Stimulated activated naive CD8-positive, alpha-beta T cell treated with anti-CD3 and anti-CD28 coated beads, Interleukin-15, Interleukin-2, amounts not matched to agents 100 ng/mL and 50 ng/mL, for 24 hours (primary cell): Measurements from ENCODE around the gene RBM45.

ENCODE experiments used
- H3K27ac Mint-ChIP-seq: one replicate; pipeline ENCODE4 v1.8.0; 2021; ENCODE audit warnings: mild to moderate bottlenecking, mixed read lengths
- H3K27me3 Mint-ChIP-seq: one replicate; pipeline ENCODE4 v1.8.0; 2021; ENCODE audit warnings: mixed read lengths
- H3K36me3 Mint-ChIP-seq: one replicate; pipeline ENCODE4 v1.8.0; 2021; ENCODE audit warnings: low read depth, mixed read lengths
- H3K4me1 Mint-ChIP-seq: one replicate; pipeline ENCODE4 v1.8.0; 2021; ENCODE audit warnings: low read depth, mixed read lengths
- H3K4me3 Mint-ChIP-seq: one replicate; pipeline ENCODE4 v1.8.0; 2021; ENCODE audit warnings: mild to moderate bottlenecking, mixed read lengths
- H3K9me3 Mint-ChIP-seq: one replicate; pipeline ENCODE4 v1.8.0; 2021; ENCODE audit warnings: mixed read lengths

Gene RBM45

DNA sequence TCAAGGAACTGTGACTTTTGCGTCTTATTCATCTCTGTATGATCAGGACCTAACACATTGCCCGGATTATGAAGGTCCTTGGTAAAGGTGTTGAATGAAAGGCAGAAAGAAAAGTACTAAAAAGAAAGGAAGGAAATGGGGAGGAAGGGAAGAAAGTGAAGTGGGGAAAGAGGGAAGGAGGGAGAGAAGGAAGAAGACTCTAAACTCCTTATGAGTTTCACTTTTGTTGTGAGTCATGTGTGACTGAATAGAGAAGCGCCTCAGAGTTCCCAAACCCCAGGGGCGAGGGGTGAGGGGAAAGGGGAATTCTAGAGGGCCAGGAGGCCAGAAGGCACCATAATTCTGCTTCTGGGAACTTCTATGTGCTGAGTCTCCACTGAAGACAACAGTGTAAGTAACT, 51.2 kb downstream of the RBM45 start:
- Mint-ChIP-seq H3K4me1 (peaks cover 3% of the 10 kb centered on the region), H3K4me3 (no peak overlapping the region), H3K27ac (no peak overlapping the region), H3K27me3 (peaks cover 17% of the 10 kb centered on the region), H3K9me3 (no peaks in the 10 kb centered on the region), H3K36me3 (no peaks in the 10 kb centered on the region)

DNA sequence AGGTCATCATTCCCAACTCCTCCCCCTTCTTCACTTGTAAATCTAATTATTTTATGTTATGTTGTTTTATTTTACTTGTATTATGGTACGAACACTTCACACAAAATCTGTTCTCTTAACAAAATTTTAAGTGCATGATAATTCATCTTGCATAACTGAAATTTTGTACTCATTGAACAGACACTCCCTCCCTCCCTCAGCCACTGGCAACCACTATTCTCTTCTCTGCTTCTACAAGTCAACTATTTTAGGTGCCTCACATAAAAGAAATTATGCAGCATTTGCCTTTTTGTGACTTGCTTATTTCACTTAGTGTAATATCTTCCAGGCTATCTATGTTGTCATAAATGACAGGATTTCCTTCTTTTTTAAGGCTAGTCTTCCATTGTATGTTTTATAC, 51.7 kb downstream of the RBM45 start:
- H3K36me3 Mint-ChIP-seq, result no peaks in the 10 kb centered on the region
- peaks cover 17% of the 10 kb centered on the region for H3K27me3 Mint-ChIP-seq
- no peak overlapping the region for H3K27ac Mint-ChIP-seq
- H3K4me1 Mint-ChIP-seq, result peaks cover 3% of the 10 kb centered on the region
- H3K4me3 Mint-ChIP-seq, result no peak overlapping the region
- no peaks in the 10 kb centered on the region for H3K9me3 Mint-ChIP-seq

DNA sequence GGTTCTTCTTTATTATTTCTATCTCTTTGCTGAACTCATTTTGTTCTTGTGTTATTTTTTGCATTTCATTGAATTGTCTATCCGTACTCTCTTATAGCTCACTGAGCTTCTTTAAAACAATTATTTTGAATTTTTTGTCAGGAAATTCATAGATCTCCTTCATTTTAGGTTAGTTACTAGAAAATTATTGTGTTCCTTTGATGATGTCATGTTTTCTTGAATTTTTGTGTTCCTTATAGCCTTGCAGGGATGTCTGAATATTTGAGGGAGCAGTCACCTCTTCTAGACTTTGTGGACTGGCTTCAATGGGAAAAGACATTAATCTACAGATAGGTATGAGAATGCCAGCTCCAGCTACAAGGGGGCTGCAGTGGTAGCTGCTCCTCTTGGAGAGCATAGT, 61.4 kb downstream of the RBM45 start:
- Mint-ChIP-seq H3K4me3 (no peak overlapping the region), H3K27me3 (peaks cover 23% of the 10 kb centered on the region), H3K36me3 (no peaks in the 10 kb centered on the region), H3K4me1 (no peaks in the 10 kb centered on the region), H3K9me3 (no peaks in the 10 kb centered on the region), H3K27ac (no peak overlapping the region)

GRCh38 chr2:178177066-178177679, 64.9 kb downstream of the RBM45 start:
- H3K9me3 Mint-ChIP-seq, result no peaks in the 10 kb centered on the region
- no peaks in the 10 kb centered on the region for H3K4me1 Mint-ChIP-seq
- H3K27ac Mint-ChIP-seq, result no peak overlapping the region
- H3K36me3 Mint-ChIP-seq, result no peaks in the 10 kb centered on the region
- peaks cover 20% of the 10 kb centered on the region for H3K27me3 Mint-ChIP-seq
- H3K4me3 Mint-ChIP-seq, result no peak overlapping the region
